SU-DHL-6 (cell line): Measurements from ENCODE around the gene APPL2.

Experiments used
- EZH2phosphoT487 ChIP-seq: fragments of 200-600 bp; sonication (generic), shearing (Covaris generic); conservative IDR thresholded peaks from 2 replicates; pipeline ENCODE4 v1.6.1; 2018; ENCODE audit warnings: mild to moderate bottlenecking, antibody characterized with exemption, low read length, moderate library complexity, mixed read lengths
- TF ChIP-seq, protein P1 (sequence below): fragments of 200-600 bp; sonication (generic); IDR thresholded peaks from one replicate; pipeline ENCODE4 v1.5.1; 2017; ENCODE audit warnings: antibody characterized with exemption, mild to moderate bottlenecking, low read length, moderate library complexity; ENCODE audit not compliant: insufficient read depth, poor library complexity, severe bottlenecking

DNA sequence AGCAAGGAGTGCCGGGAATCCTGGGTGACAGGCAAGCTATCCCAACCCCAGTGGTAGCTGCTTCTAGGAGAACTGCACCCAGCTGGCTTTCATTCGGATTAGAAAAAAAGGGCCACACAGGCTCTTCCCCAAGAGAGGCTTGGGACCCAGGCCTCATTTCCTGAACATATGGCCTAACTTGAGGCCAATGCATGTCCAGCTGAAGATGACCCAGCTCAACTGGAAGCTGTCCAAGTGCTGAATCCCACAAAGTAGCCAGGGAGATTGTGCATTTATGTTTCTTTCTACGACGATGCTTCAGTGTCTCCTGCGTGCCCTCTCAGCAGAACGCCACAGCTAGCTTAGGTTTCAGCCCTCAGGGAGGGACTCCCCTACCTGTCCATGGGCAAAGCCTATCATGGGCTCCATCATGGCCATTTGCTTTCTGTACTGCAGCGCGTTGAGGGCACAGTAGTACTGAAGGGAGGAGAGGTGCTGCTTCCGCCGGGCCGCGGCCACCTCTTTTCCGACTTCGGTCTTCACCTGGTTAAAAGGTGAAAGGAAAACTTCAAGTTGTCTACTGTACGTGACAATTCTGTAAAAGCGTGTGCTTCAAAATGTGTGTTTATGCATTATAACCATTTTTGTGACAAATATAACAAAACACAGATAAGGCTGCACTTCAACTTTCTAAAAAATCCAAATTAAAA lies 29.1 kb downstream of the APPL2 start:
- TF ChIP-seq, protein P1, sequence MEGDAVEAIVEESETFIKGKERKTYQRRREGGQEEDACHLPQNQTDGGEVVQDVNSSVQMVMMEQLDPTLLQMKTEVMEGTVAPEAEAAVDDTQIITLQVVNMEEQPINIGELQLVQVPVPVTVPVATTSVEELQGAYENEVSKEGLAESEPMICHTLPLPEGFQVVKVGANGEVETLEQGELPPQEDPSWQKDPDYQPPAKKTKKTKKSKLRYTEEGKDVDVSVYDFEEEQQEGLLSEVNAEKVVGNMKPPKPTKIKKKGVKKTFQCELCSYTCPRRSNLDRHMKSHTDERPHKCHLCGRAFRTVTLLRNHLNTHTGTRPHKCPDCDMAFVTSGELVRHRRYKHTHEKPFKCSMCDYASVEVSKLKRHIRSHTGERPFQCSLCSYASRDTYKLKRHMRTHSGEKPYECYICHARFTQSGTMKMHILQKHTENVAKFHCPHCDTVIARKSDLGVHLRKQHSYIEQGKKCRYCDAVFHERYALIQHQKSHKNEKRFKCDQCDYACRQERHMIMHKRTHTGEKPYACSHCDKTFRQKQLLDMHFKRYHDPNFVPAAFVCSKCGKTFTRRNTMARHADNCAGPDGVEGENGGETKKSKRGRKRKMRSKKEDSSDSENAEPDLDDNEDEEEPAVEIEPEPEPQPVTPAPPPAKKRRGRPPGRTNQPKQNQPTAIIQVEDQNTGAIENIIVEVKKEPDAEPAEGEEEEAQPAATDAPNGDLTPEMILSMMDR, result no peak
- TF ChIP-seq EZH2phosphoT487, result no peak
